Testis (tissue), 3 donors: Measurements from ENCODE around the gene C2CD3. TPM values are rescaled to one million over a fixed set of nuclear protein-coding genes. Genes with fewer than 3 reads are reported as not detected.

Source experiments
- DNase-seq: peaks from one replicate; pipeline ENCODE4 v3.0.0-alpha.2; 2019
- H3K27ac ChIP-seq, 2 donors: fragments of 200-600 bp; sonication (generic); one replicate each; pipeline ENCODE4 v1.5.1; 2019
- H3K27me3 ChIP-seq: fragments of 200-600 bp; sonication (generic); one replicate; pipeline ENCODE4 v1.5.1; 2019
- H3K36me3 ChIP-seq: fragments of 200-600 bp; sonication (generic); one replicate; pipeline ENCODE4 v1.5.1; 2017; ENCODE audit warnings: low read depth; ENCODE audit errors: missing control alignments
- H3K4me1 ChIP-seq: fragments of 200-600 bp; sonication (generic); one replicate; pipeline ENCODE4 v1.5.1; 2019
- H3K4me3 ChIP-seq, 2 donors: fragments of 200-600 bp; sonication (generic); one replicate each; pipeline ENCODE4 v1.5.1; 2017 to 2019
- H3K9me3 ChIP-seq: fragments of 200-600 bp; sonication (generic); one replicate; pipeline ENCODE4 v1.5.1; 2017
- CTCF ChIP-seq, 3 experiments: fragments of 450-650 bp in 2 of 3; fragments of 200-600 bp in 1 of 3; sonication (generic) in 1 of 3; IDR thresholded peaks; one replicate each; pipeline ENCODE4 v1.5.1; 2016 to 2019; ENCODE audit warnings: antibody characterized with exemption in 3 of 3, mild to moderate bottlenecking in 2 of 3, moderate library complexity in 1 of 3
- POLR2A ChIP-seq: fragments of 450-650 bp; IDR thresholded peaks from one replicate; pipeline ENCODE4 v1.6.1; 2017; ENCODE audit warnings: antibody characterized with exemption, mild to moderate bottlenecking, moderate library complexity
- WGBS, 2 donors: methylation state at CpG; one replicate each; pipeline ENCODE4 v1.1.5; 2018; 5-methylcytosine and 5-hydroxymethylcytosine counted together
- intact Hi-C: fragments of 100-400 bp; cut with DNase I; formaldehyde crosslinking; loops from one replicate; pipeline ENCODE4 v1.15.1; 2023; ENCODE audit warnings: low total_unique reads
- polyA plus RNA-seq: library from polyadenylated mRNA; stranded (reverse); fragments of 350-450 nt; fragmentation: Illumina TruSeq; extraction: RNeasy Lipid Tissue Mini Kit (QIAGEN cat#74804); gene quantifications from one replicate; pipeline ENCODE4 v1.2.3, GENCODE V29; 2014; ENCODE audit warnings: low read depth, low replicate concordance; ENCODE audit not compliant: insufficient read depth
- total RNA-seq, 2 donors: library from RNA; depleted of rRNA; stranded (reverse); fragments of >200 nt; gene quantifications; one replicate each; pipeline ENCODE4 v1.2.3, GENCODE V29; 2016

C2CD3 gene
- total and polyA plus RNA-seq, 3 donors from 2014 or later: 56.1 to 89.4 (median 59.0) TPM

DNA sequence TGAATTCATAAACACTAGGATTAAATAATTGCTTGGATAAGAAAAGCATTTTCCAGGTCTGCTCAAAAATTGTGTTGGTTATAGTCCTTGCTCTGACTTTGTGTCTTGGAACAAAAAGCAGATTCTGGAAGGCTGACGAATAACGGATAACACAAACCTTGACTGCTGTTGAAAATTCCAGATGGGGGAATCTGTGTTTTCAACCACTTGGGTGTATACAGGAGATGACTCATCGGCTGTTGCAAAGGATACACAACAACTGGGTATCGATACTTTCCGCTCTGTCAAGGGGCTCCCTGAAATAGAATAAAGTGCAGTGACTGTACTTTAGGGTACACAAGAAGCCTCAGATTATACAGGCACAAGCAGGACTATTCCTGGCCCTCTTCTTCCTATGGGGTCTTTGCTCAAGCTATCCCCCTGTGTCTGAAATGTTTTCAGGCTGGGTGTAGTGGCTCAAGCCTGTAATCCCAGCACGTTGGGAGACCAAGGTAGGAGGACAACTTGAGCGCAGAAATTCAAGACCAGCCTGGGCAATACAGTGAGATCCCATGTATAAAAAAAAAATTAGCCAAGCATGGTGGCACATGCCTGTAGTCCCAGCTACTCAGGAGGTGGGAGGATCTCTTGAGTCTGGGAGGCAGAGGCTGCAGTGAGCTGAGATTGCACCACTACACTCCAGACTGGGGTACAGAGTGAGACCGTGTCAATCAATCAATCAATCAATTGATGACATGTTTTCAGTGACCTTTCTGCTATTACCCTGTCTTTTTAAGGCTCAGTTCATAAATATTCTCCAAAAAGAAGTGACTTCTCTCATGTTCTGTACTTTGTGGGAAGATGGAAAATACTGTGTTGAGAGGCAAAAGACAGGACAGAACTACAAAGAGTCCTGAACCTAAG is 113.3 kb downstream of the C2CD3 start:
- no peak overlapping the region for H3K27ac ChIP-seq
- intact Hi-C loops: no loop called here
- H3K9me3 ChIP-seq: no peaks in the 10 kb centered on the region
- no peak overlapping the region for H3K4me3 ChIP-seq
- no peaks in the 10 kb centered on the region for H3K4me1 ChIP-seq
- no peaks in the 10 kb centered on the region for H3K36me3 ChIP-seq
- 91 to 94% methylated on average over 8 of the region's 8 CpGs for WGBS, 2 donors
- TF ChIP-seq POLR2A (no peak), CTCF (IDR thresholded peaks at IDR 0.05) (no peak)
- DNase-seq: no peak
- no peaks in the 10 kb centered on the region for H3K27me3 ChIP-seq

DNA sequence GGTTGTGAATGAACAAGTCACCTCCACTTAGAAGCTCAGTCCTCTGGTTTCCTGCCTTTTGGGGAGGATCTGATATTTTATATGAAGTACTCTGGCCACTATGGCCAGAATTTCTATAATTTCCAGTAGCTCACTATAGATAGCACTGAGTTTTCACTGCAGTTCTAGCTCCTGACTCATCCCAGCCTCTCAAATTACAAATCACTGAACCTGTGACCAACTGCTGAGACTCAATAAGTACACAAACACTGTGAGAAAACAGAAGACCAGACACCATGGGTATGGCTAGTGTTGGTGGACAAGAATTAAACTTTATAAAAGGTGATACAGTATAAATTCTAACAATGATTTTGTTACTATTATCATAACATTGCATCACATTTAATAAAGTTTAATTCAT is 114.9 kb downstream of the C2CD3 start:
- DNase-seq: no peak
- no peaks in the 10 kb centered on the region for H3K9me3 ChIP-seq
- H3K4me1 ChIP-seq: no peaks in the 10 kb centered on the region
- no peaks in the 10 kb centered on the region for H3K27me3 ChIP-seq
- TF ChIP-seq POLR2A (no peak), CTCF (IDR thresholded peaks at IDR 0.05) (no peak)
- no peak overlapping the region for H3K4me3 ChIP-seq
- intact Hi-C loops: no loop called here
- no peaks in the 10 kb centered on the region for H3K36me3 ChIP-seq
- no peak overlapping the region for H3K27ac ChIP-seq

- TF ChIP-seq POLR2A (no peak), CTCF (IDR thresholded peaks at IDR 0.05) (no peak)
- H3K27ac ChIP-seq: no peak overlapping the region
- no peaks in the 10 kb centered on the region for H3K27me3 ChIP-seq
- no peaks in the 10 kb centered on the region for H3K9me3 ChIP-seq
- no peaks in the 10 kb centered on the region for H3K4me1 ChIP-seq
- intact Hi-C loops: no loop called here
- DNase-seq: no peak
- no peaks in the 10 kb centered on the region for H3K36me3 ChIP-seq
- WGBS, 2 donors: 90 to 97% methylated on average over 3 of the region's 3 CpGs
- no peak overlapping the region for H3K4me3 ChIP-seq
Observed at GRCh38 chr11:74050465-74050864, 120.3 kb downstream of the C2CD3 start.

DNA sequence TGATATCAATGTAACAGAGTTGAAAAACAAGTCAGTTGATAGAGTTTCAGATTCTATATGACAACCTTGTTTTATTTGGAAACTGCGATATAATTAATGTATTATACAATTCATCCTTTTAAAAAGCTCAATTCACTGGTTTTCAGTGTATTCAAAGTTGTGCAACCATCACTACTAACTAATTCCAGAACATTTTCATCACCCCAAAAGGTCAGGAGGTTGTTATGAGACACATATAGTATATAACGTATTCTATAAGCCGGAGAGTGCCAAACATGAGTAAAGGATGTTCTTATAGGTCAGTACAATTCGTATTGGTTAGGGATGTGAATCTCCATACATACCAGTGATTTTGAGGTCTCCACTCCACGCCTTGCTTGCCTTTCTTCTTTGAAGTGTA is 121.8 kb downstream of the C2CD3 start:
- Histone ChIP-seq H3K9me3 (no peaks in the 10 kb centered on the region), H3K27ac (no peak overlapping the region), H3K4me3 (no peak overlapping the region), H3K4me1 (no peaks in the 10 kb centered on the region), H3K27me3 (no peaks in the 10 kb centered on the region), H3K36me3 (no peaks in the 10 kb centered on the region)
- DNase-seq: no peak
- no peak for TF ChIP-seq POLR2A
- TF ChIP-seq CTCF (IDR thresholded peaks at IDR 0.05): no peak
- 91 to 93% methylated on average over 5 of the region's 5 CpGs for WGBS, 2 donors
- intact Hi-C loops: no loop called here

DNA sequence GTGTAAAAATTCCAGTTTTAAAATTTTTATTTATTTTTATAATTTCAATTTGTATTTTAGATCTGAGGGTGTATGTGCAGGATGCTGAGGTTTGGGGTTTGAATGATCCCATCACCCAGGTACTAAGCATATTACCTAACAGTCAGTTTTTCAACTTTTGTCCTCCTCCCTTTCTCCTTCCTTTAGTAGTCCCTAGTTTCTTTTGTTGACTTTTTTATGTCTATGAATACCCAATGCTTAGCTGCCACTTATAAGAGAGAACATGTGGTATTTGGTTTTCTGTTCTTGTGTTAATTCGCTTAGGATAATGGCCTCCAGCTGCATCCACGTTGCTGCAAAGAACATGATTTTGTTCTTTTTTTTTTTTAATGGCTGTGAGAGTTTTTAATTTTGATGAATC is 126.3 kb downstream of the C2CD3 start:
- intact Hi-C loops: no loop called here
- Histone ChIP-seq H3K4me3 (no peak overlapping the region), H3K4me1 (no peaks in the 10 kb centered on the region), H3K9me3 (no peaks in the 10 kb centered on the region), H3K27me3 (no peaks in the 10 kb centered on the region), H3K36me3 (no peaks in the 10 kb centered on the region), H3K27ac (no peak overlapping the region)
- DNase-seq: no peak
- no peak for TF ChIP-seq POLR2A
- TF ChIP-seq CTCF (IDR thresholded peaks at IDR 0.05): no peak
- 78 to 84% methylated on average over 2 of the region's 2 CpGs for WGBS, 2 donors
